ENCODE data around the gene GRIN2C.

The GRIN2C gene

GRCh38 chr17:74854792-74855191, 4.9 kb downstream of the GRIN2C start:
- TF ChIP-seq NFIC (IDR thresholded peaks at IDR 0.05) (no peak), TCF12 (IDR thresholded peaks at IDR 0.05; ENCODE audit: low read depth) (no peak), FOXM1 (IDR thresholded peaks at IDR 0.05; ENCODE audit: borderline replicate concordance, low read depth) (no peak), CREB1 (IDR thresholded peaks at IDR 0.05; ENCODE audit: low read depth) (no peak), EP300 (IDR thresholded peaks at IDR 0.05; ENCODE audit: borderline replicate concordance) (no peak), YY1 (IDR thresholded peaks at IDR 0.05; ENCODE audit: low read depth) (no peak), EGR1 (IDR thresholded peaks at IDR 0.05) (no peak), TAF1 (IDR thresholded peaks at IDR 0.05; ENCODE audit: low read depth) (no peak), CEBPB (IDR thresholded peaks at IDR 0.05) (no peak), RAD21 (IDR thresholded peaks at IDR 0.05; ENCODE audit: low read depth) (no peak), REST (IDR thresholded peaks at IDR 0.05; ENCODE audit: low read depth) (no peak), TEAD4 (IDR thresholded peaks at IDR 0.05) (no peak), MAX (IDR thresholded peaks at IDR 0.05) (no peak)

DNA sequence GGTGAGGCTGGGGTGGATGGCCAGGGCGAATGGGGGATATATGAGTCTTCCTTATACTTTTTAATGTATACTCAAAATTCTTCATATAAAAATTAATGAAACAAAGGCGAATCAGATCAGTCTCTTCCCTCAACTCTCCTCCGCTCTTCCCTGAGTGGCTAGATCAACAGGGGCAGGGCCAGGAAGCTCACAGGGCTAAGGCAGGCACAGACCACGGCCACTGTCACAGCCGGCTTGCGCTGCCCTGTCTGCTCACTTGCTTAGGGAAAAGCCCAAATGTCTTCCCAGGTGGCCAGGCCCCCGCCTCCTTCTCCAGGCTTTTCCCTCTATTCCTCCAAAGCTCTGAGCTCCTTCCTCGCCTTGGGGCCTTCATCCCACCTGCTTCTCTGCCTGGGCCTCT, 6.0 kb downstream of the GRIN2C start:
- no peak for TF ChIP-seq USF1 (IDR thresholded peaks at IDR 0.05)
- TF ChIP-seq FOXM1 (IDR thresholded peaks at IDR 0.05; ENCODE audit: borderline replicate concordance, low read depth): no peak
- TF ChIP-seq YY1 (IDR thresholded peaks at IDR 0.05; ENCODE audit: low read depth): no peak

GRCh38 chr17:74853048-74853397, 6.7 kb downstream of the GRIN2C start:
- TF ChIP-seq YY1 (IDR thresholded peaks at IDR 0.05; ENCODE audit: low read depth): no peak
- TF ChIP-seq TAF1 (IDR thresholded peaks at IDR 0.05; ENCODE audit: low read depth): no peak
- no peak for TF ChIP-seq EGR1 (IDR thresholded peaks at IDR 0.05)
- no peak for TF ChIP-seq USF1 (IDR thresholded peaks at IDR 0.05)
- no peak for TF ChIP-seq MAX (IDR thresholded peaks at IDR 0.05)
- TF ChIP-seq RAD21 (IDR thresholded peaks at IDR 0.05; ENCODE audit: low read depth): no peak
- no peak for TF ChIP-seq TEAD4 (IDR thresholded peaks at IDR 0.05)
- no peak for TF ChIP-seq CREB1 (IDR thresholded peaks at IDR 0.05; ENCODE audit: low read depth)
- no peak for TF ChIP-seq ZBTB7A (IDR thresholded peaks at IDR 0.05; ENCODE audit: low read depth)
- no peak for TF ChIP-seq TCF12 (IDR thresholded peaks at IDR 0.05; ENCODE audit: low read depth)
- TF ChIP-seq FOXM1 (IDR thresholded peaks at IDR 0.05; ENCODE audit: borderline replicate concordance, low read depth): no peak
- no peak for TF ChIP-seq NFIC (IDR thresholded peaks at IDR 0.05)
- TF ChIP-seq EP300 (IDR thresholded peaks at IDR 0.05; ENCODE audit: borderline replicate concordance): no peak
- no peak for TF ChIP-seq CEBPB (IDR thresholded peaks at IDR 0.05)
- no peak for TF ChIP-seq REST (IDR thresholded peaks at IDR 0.05; ENCODE audit: low read depth)

DNA sequence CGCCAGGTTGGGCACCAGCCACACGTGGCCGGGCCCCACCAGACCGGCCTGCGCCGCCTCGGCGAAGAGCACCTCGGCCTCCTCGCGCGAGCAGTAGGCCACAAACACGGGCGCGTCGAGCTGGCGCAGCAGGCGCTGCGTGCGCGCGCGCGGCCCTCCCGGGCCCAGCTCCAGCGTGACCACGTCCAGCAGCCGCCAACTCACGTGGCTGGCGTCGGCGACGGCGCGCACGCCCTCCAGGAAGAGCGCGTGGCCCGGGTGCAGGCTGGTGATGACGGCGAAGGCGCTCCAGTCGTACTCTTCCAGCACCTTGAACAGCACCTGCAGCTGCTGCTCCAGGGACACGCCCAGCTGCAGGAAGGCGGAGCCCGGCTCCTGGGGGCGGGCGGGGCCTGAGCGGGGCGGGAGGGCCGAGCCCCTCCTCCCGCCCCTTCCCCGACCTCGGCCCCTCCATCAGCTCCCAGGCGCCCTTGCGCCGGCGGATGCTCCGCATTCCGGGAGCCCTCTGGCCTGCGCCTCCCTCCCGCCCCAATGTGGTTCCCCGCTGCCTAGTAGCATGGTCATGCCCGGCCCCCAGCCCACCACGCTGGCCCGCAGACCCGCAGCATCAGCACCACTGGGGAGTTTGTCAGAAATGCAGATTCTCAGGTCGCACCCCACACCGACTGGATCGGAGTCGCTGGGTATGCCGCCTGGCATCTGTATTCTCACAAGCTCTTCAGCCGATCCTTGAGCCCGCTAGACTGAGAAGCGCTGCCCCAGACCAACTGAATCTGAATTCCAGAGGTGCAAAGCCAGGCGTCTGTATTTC, 7.2 kb downstream of the GRIN2C start:
- TF ChIP-seq TAF1 (IDR thresholded peaks at IDR 0.05; ENCODE audit: low read depth) (no peak; the same call in 1 of the 2 replicates), CEBPB (IDR thresholded peaks at IDR 0.05) (no peak), RAD21 (IDR thresholded peaks at IDR 0.05; ENCODE audit: low read depth) (no peak), NFIC (IDR thresholded peaks at IDR 0.05) (peak; percentile 15; the same call in 1 of the 2 replicates), MAX (IDR thresholded peaks at IDR 0.05) (peak; percentile 100), TEAD4 (IDR thresholded peaks at IDR 0.05) (peak; percentile 82), USF1 (IDR thresholded peaks at IDR 0.05) (peak; percentile 92), TCF12 (IDR thresholded peaks at IDR 0.05; ENCODE audit: low read depth) (peak; percentile 71; the same call in 1 of the 2 replicates), YY1 (IDR thresholded peaks at IDR 0.05; ENCODE audit: low read depth) (0 out of 2 replicates have a peak, but pooled peaks have one; percentile 4), FOXM1 (IDR thresholded peaks at IDR 0.05; ENCODE audit: borderline replicate concordance, low read depth) (no peak), EGR1 (IDR thresholded peaks at IDR 0.05) (no peak), CREB1 (IDR thresholded peaks at IDR 0.05; ENCODE audit: low read depth) (0 out of 2 replicates have a peak, but pooled peaks have one; percentile 32), EP300 (IDR thresholded peaks at IDR 0.05; ENCODE audit: borderline replicate concordance) (no peak), REST (IDR thresholded peaks at IDR 0.05; ENCODE audit: low read depth) (peak; percentile 87), ZBTB7A (IDR thresholded peaks at IDR 0.05; ENCODE audit: low read depth) (peak; percentile 80)

Data from Ishikawa (cell line).